ENCODE measurements around the gene HMGXB3. TPM values are rescaled to one million over a fixed set of nuclear protein-coding genes. Genes with fewer than 3 reads are reported as not detected.

HMGXB3 gene
- polyA plus RNA-seq, 10 donors = 13.2 to 30.9 (median 19.6) TPM

DNA sequence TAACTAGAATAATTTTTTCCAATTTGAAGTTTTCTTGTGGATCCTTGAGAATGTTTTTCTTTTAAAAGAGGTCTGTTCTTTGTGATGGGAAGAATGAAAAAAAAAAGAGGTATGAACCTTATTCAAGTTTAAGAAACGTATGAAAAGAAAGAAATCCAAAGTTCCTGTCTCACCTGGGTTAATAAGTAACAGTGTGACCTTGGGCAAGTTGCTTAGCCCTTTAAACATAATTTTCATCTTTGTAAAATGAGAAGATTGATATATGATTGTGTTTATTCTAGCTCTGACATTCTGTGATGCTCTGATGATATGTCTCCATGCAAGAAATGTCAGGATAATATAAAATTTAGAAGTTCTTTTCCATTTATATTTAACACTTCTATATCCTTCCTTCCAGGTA is 20.6 kb upstream of the HMGXB3 start:
- DNase-seq = no peak

- DNase-seq = no peak
These were observed 19.3 kb upstream of the HMGXB3 start for GRCh38 chr5:149981206-149981605.

DNA sequence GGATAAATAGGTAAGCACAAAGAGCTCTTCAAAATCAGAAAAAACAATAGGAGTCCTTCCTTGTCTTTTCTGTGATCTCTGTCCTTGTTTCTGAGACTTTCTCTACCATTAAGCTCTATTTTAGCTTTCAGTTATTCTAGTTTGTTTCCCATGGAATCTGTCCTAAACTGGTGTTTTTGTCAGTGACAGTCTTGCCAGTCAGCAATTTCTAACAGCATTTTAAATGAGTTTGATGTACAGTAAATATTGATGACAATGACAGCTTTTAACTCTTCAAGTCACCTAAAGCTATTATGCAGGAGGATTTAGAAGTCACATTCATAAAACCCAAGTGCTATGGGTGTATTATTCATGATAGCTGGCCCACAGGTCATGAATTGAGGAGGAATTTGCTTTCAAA is 18.0 kb upstream of the HMGXB3 start:
- no peak for DNase-seq

DNA sequence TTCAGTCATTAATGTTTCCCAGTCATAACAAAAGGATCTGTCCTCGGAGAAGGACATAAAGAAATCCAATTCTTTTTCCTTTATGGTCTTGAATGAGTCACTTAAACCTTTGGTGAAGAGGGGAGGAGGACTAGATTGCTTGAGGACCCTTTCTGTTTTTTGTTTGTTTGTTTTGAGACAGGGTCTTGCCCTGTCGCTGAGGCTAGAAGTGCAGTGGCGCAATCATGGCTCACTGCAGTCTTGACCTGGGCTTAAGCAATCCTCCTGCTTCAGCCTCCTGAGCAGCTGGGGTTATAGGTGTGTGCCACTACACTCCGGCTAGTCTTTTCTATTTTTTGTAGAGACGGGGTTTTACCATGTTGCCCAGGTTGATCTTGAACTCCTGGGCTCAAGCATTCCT is 12.4 kb upstream of the HMGXB3 start:
- DNase-seq = no peak

DNA sequence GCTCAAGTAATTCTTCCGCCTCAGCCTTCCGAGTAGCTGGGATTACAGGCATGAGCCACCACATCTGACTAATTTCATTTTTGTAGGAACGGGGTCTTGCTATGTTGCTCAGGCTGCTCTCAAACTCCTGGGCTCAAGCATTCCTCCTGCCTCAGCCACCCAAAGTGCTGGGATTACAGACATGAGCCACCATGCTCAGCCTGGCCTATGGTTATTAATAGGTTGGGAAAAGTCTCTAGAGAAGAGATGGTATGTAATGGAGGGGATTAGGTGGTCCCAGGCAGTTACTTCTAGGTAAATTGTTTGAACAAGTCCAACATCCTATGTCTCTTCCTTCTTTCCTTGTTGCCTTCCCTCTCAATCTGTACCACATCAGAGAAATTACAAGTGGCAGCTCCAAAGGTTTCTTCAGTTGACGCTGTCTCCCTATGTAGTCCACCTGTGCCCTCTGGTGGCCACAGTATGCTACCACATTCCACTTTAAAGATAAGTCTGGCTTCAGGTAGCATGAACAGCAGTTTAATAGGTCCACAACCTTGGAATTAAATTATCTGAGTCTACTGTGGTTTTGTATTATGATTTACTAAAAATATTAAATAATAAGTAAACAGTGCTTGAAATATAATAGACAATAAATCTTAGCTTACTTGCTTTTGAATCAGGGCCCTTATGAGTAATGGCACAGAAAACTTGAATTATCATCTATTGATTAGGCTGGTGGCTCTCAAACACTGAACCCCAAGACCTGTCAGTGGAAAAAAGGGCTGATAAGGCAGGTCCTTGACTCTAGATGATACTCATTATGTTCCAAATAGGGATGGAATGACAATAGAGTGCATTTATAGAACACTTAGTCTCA is 9.8 kb upstream of the HMGXB3 start:
- DNase-seq = peak; percentile 65 to 81 (median 66)

- DNase-seq = no peak
These were observed 7.1 kb upstream of the HMGXB3 start for GRCh38 chr5:149993471-149993870.

DNA sequence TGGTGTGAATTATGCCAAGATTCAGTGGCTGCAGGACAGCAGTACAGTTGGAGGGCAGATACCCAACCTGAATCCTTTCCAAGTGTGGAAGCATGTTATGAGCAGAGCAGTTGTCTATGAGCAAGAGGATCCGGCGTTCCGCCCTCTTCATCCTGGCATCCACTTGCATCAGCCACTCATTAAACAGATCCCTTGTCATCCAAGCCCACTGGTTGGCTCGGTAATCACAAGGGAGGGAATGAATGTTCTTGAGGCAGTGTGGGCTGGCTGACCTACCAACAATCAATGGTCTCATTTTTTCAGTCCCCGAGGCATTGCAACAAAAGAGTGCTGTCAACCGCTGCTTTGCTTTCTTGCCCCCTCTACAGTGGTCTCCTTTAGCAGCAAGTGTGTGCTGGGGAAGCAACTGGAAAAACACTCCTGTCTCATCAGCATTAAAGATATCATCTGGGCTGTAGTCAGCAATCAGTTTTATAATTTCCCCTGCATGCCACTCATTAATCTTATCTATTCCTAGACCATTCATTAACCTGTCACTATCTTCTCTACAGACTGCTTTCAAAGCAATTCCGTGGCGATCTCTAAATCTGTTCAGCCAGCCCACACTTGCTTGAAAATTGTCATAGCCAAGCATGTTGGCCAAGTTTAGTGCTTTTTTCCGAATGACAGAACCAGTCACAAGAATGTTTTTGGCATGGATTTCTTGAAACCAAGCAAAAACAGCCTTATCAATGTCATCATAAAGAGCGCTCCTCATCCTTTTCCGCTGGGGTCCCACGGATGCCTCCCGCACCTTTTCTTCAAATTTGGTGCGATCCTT is 4.9 kb upstream of the HMGXB3 start:
- DNase-seq = no peak

- DNase-seq = no peak
These were observed 4.2 kb upstream of the HMGXB3 start for GRCh38 chr5:149996205-149996890.

- no peak for DNase-seq
These were observed 2.3 kb upstream of the HMGXB3 start for GRCh38 chr5:149998281-149998680.

- DNase-seq = no peak
These were observed 1.2 kb upstream of the HMGXB3 start for GRCh38 chr5:149999359-149999758.

- no peak for DNase-seq
These were observed 678 bp upstream of the HMGXB3 start for GRCh38 chr5:149999866-150000255.

- DNase-seq = peak in 2 of 3 donors; percentile 40 to 65
These were observed 586 bp downstream of the HMGXB3 start for GRCh38 chr5:150000990-150001659.

DNA sequence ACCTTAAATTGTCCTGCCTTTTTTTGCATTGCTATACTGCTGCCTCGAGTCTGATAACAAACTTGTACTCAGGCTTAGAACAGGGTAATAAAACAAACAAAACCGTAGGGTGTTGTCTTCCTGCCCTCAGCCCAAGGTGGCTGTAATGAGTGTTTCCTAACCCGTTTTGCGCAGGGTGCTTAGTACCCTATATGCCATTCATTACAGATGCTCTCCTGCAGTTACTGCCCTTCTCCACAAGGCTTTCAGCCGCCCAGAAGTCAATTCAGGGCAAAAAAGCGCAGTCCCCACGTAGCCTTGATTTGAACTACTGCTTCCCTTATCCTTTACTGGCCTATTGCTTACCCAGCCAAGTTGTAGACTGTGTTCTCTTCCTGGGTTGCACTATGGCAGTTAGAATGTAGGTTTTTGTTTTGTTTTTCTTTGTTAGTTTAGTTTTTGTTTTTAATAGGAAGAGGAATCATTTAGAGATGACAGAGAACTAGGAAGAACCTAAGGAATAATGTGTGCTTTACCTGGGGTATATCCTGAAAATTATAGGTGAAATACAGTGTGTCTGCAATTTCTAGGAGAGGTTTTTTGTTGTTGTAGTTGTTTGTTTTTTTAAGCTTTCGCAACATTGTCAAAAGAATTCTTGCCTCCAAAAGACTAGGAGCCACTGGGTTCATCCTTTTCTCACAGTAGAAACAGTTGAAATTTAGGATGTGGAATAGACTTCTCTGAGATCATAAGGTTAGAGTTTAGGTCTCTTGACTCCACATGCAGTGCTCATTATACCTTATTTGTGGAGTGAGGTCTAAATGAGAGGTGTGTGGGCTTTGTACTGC is 1.3 kb downstream of the HMGXB3 start:
- peak; percentile 30 to 61 (median 33) for DNase-seq

- DNase-seq = no peak
These were observed 5.8 kb downstream of the HMGXB3 start for GRCh38 chr5:150006318-150006717.

- DNase-seq = no peak
These were observed 6.5 kb downstream of the HMGXB3 start for GRCh38 chr5:150007050-150007449.

DNA sequence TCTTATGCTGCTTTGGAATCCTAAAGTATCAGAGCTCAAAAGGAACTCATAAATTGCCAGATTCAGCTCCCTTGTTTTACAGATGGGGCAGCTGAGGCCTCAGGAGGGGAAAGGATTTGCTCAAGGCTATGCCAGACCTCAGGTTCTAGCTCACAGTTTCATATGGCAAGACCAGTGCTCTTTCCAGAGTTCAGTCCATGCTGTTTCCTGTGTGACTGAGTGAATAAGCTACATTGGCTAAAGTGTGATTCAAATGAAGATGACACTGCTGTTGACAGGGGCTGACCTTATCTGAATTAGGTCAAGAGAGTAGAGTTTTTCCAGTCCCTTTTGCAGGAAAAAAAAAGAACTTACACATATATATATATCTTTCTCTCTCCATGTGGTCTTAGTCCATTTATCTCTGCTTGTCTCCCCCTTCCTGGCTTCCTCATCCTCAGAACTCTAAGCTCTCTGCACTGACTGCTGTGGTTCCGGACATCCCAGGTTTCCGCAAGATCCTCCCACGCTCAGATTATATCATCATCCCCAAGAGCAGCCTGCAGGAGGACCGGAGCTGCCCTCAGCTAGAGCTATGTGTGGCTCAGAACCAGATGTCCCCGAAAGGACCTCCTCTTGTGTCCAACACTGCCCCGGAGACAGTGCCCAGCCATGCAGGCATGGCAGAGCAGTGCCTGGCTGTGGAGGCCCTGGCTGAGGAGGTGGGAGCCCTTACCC is 9.3 kb downstream of the HMGXB3 start:
- DNase-seq = no peak

GRCh38 chr5:150013931-150014330 is 13.4 kb downstream of the HMGXB3 start:
- no peak for DNase-seq

GRCh38 chr5:150014456-150014855 is 13.9 kb downstream of the HMGXB3 start:
- no peak for DNase-seq

DNA sequence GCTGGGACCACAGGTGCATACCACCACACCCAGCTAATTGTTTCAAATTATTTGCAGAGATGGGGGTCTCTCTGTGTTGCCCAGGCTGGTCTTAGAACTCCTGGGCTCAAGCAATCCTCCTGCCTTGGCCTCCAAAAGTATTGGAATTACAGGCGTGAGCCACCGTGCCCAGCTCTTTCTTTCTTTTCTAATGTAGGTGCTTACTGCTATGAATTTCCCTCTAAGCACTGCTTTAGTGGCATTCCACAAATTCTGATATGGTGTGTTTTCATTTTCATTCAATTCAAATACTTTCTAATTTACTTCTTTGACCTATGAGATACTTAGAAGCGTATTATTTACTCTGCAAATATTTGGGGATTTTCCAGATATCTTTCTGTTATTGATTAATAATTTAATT is 14.9 kb downstream of the HMGXB3 start:
- no peak for DNase-seq

GRCh38 chr5:150016537-150016936 is 16.0 kb downstream of the HMGXB3 start:
- DNase-seq = no peak

All from muscle of back (tissue), 11 donors.